ENCODE data around the gene PPIL1.

DNA sequence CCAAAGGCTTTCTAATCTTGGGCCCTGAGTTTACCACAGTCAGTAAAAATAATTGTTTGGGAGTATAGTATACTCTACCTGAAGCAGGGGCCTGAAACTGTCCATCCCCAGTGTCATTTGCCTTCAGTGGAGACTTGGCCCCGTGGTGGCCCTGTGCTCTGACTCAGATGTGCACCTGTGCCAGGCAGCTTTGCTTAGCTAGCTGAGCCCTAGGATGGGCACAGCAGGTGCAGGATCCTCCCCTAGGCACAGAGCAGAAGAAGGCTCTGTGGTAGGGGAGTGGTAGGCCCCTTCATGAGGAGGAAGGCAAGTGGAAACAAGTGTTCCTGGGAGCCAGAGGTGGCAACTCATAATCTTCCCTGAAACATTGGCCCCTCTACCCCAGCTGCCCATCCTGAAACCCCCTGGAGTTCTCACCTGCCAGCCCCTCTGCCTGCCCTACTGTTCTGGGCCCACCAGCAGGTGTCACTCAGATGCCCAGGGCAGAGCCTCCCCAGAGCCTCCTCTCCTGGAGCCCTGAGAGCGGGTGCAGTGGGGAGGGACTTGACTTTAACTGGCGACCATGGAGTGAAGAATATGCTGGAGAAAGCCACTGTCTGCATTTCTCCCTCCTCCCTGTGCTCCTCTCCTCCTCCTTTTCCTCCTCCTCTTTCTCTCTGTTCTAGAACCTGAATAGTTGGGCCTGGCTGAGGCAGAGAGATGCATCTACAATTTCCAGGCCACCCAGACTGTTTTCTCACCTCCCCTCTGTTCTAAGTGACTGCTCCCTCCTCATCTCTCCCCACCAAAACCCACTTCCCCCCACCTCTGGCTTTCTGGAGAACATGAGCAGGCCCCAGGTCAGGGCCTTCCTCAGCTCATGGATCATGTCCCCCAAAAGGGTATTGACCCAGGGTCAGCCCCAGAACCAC, 38.2 kb downstream of the PPIL1 start:
- TF ChIP-seq, protein P1, sequence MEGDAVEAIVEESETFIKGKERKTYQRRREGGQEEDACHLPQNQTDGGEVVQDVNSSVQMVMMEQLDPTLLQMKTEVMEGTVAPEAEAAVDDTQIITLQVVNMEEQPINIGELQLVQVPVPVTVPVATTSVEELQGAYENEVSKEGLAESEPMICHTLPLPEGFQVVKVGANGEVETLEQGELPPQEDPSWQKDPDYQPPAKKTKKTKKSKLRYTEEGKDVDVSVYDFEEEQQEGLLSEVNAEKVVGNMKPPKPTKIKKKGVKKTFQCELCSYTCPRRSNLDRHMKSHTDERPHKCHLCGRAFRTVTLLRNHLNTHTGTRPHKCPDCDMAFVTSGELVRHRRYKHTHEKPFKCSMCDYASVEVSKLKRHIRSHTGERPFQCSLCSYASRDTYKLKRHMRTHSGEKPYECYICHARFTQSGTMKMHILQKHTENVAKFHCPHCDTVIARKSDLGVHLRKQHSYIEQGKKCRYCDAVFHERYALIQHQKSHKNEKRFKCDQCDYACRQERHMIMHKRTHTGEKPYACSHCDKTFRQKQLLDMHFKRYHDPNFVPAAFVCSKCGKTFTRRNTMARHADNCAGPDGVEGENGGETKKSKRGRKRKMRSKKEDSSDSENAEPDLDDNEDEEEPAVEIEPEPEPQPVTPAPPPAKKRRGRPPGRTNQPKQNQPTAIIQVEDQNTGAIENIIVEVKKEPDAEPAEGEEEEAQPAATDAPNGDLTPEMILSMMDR (IDR thresholded peaks at IDR 0.05), result no peak
- TF ChIP-seq POLR2AphosphoS5 (IDR thresholded peaks at IDR 0.05) (no peak), EP300 (IDR thresholded peaks at IDR 0.05) (no peak), POLR2A (IDR thresholded peaks at IDR 0.05) (no peak)

Data from sigmoid colon (tissue), 4 donors.